H1 (cell line): ENCODE results near the gene SLC35A3. TPM values are rescaled to one million over a fixed set of nuclear protein-coding genes. Genes with fewer than 3 reads are reported as not detected.

Experiments used
- ATF3 ChIP-seq: IDR thresholded peaks from 2 replicates; pipeline ENCODE4 v1.6.1; 2011; ENCODE audit warnings: low read depth, mild to moderate bottlenecking, low read length; ENCODE audit not compliant: insufficient read depth
- CHD2 ChIP-seq: IDR thresholded peaks from 2 replicates; pipeline ENCODE4 v1.6.1; 2012; ENCODE audit warnings: low read length, improper control_type of control experiment
- CHD7 ChIP-seq: fragments of 300-600 bp; sonication (generic); IDR thresholded peaks from 2 replicates; pipeline ENCODE4 v1.7.1; 2012; ENCODE audit warnings: low read length, moderate library complexity, mild to moderate bottlenecking, inconsistent platforms; ENCODE audit not compliant: insufficient replicate concordance
- EZH2 ChIP-seq: fragments of 200-600 bp; sonication (generic); IDR thresholded peaks from 2 replicates; pipeline ENCODE4 v1.7.1; 2012; ENCODE audit warnings: low read depth, mild to moderate bottlenecking, moderate library complexity, low read length, inconsistent platforms; ENCODE audit not compliant: severe bottlenecking
- KDM4A ChIP-seq: IDR thresholded peaks from one replicate; pipeline ENCODE4 v1.7.1; 2012; ENCODE audit warnings: low read depth, mild to moderate bottlenecking, moderate library complexity, low read length, inconsistent platforms; ENCODE audit not compliant: severe bottlenecking
- MAX ChIP-seq: IDR thresholded peaks from 2 replicates; pipeline ENCODE4 v1.6.1; 2012; ENCODE audit warnings: inconsistent platforms
- POLR2A ChIP-seq, 2 experiments: IDR thresholded peaks; 1 replicate in 1 of 2; 2 replicates in 1 of 2; pipeline ENCODE4 v1.6.1; 2011; ENCODE audit warnings: low read depth in 2 of 2, low read length in 2 of 2, mild to moderate bottlenecking in 2 of 2; ENCODE audit errors: control extremely low read depth in 1 of 2
- TAF1 ChIP-seq: IDR thresholded peaks from 2 replicates; pipeline ENCODE4 v1.6.1; 2011; ENCODE audit warnings: mild to moderate bottlenecking, low read depth, low read length
- polyA plus RNA-seq, 7 experiments: library from polyadenylated mRNA; depleted of rRNA in 3 of 7; stranded (reverse) in 5 of 7; unstranded in 2 of 7; fragments of >200 nt in 5 of 7; fragments of 200-250 nt in 2 of 7; gene quantifications; 1 replicate in 5 of 7; 2 replicates in 1 of 7; 4 replicates in 1 of 7; pipeline versions ENCODE4 v1.2.1 to v1.2.3, GENCODE V29; 2011 to 2013; ENCODE audit warnings: missing spikeins in 2 of 7, mixed read lengths in 2 of 7
- total RNA-seq: library from RNA; stranded (reverse); fragmentation: NEBNext Ultra II Directional; extraction: Animal tissue kit (Norgen Biotek cat#: 25700); gene quantifications from 2 replicates; pipeline ENCODE4 v1.2.1, GENCODE V29; 2021

The SLC35A3 gene
- total and polyA plus RNA-seq, 2 of the 8 experiments (the other 6 are each of a cell fraction or from before 2014, with no cell fraction given) = 3.0 to 13.8 TPM

- TF ChIP-seq CHD7 (no peak), POLR2A (IDR thresholded peaks at IDR 0.05; ENCODE audit: control extremely low read depth in 1 of 2, low read depth in 2 of 2, low read length in 2 of 2) (no peak), TAF1 (no peak), KDM4A (no peak), EZH2 (no peak), MAX (no peak), ATF3 (no peak), CHD2 (no peak)
Measured at GRCh38 chr1:99963041-99963795, 6.6 kb upstream of the SLC35A3 start (continued).
